ENCODE data around the gene KCNMA1.

The KCNMA1 gene

GRCh38 chr10:77056650-77057049 is 581.0 kb downstream of the KCNMA1 start:
- Histone ChIP-seq H3K9me3 (ENCODE audit: insufficient read depth, low read length) (no peaks in the 10 kb centered on the region), H3K27me3 (ENCODE audit: insufficient read depth, insufficient read length) (no peaks in the 10 kb centered on the region), H3K9ac (ENCODE audit: insufficient read length, low read depth) (no peak overlapping the region), H3K36me3 (ENCODE audit: insufficient read depth, insufficient read length, low read length) (no peaks in the 10 kb centered on the region), H3K4me3 (ENCODE audit: insufficient read length, low read depth) (no peak overlapping the region), H3K4me1 (ENCODE audit: insufficient read depth, insufficient read length) (no peaks in the 10 kb centered on the region)
- DNase-seq (ENCODE audit: low read depth, low spot score) = no peak
- TF ChIP-seq YY1 (IDR thresholded peaks at IDR 0.05; ENCODE audit: insufficient read depth, insufficient read length) = no peak
- no peak for TF ChIP-seq SUZ12 (IDR thresholded peaks at IDR 0.05; ENCODE audit: extremely low read depth, insufficient read depth, insufficient read length)
- TF ChIP-seq ZNF274 (IDR thresholded peaks at IDR 0.05; ENCODE audit: low read depth, low read length) = no peak

DNA sequence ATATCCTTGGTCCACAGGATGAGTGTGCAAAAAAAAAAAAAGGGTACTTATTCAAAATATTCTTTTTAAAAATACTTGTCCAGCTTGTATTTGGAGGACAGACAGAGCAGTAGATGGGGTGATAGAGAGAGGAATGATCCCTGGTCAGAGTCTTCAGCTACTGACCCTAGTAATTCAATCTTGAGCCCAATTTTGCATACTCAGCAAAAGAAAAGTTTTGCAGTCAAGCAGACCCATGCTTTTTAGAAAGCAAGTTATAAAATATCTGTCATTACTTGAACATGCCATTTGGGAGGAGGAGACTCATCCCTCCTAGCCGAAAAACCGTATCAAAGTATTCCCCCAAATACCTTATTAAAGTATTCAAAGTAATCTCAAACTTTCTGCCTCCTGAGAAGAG is 585.0 kb downstream of the KCNMA1 start:
- H3K9ac ChIP-seq (ENCODE audit: insufficient read length, low read depth) = no peak overlapping the region
- DNase-seq (ENCODE audit: low read depth, low spot score) = no peak
- H3K9me3 ChIP-seq (ENCODE audit: insufficient read depth, low read length) = no peaks in the 10 kb centered on the region
- H3K4me3 ChIP-seq (ENCODE audit: insufficient read length, low read depth) = no peak overlapping the region
- H3K27me3 ChIP-seq (ENCODE audit: insufficient read depth, insufficient read length) = no peaks in the 10 kb centered on the region
- TF ChIP-seq ZNF274 (IDR thresholded peaks at IDR 0.05; ENCODE audit: low read depth, low read length) (no peak), YY1 (IDR thresholded peaks at IDR 0.05; ENCODE audit: insufficient read depth, insufficient read length) (no peak)
- no peaks in the 10 kb centered on the region for H3K4me1 ChIP-seq (ENCODE audit: insufficient read depth, insufficient read length)
- no peaks in the 10 kb centered on the region for H3K36me3 ChIP-seq (ENCODE audit: insufficient read depth, insufficient read length, low read length)

DNA sequence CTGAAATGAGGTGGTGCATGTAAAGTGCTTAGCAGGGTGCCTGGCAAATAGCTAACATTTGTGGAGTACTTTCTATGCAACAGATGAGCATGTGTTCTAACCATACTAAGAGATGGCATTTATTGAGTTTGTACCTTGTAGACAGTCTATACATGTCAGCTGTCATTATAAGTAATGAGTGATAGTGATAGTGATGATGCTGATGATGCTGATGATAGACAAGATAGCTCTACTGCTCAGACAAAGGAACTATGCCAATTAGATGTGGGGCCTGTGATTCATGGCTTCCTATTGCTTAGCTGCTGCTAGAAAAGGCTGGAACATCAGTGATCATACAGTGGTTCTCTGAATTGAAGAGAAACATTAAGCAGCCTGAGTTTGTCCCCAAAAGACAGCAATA is 585.8 kb downstream of the KCNMA1 start:
- Histone ChIP-seq H3K9ac (ENCODE audit: insufficient read length, low read depth) (no peak overlapping the region), H3K4me1 (ENCODE audit: insufficient read depth, insufficient read length) (no peaks in the 10 kb centered on the region), H3K4me3 (ENCODE audit: insufficient read length, low read depth) (no peak overlapping the region), H3K27me3 (ENCODE audit: insufficient read depth, insufficient read length) (no peaks in the 10 kb centered on the region), H3K36me3 (ENCODE audit: insufficient read depth, insufficient read length, low read length) (no peaks in the 10 kb centered on the region), H3K9me3 (ENCODE audit: insufficient read depth, low read length) (no peaks in the 10 kb centered on the region)
- no peak for DNase-seq (ENCODE audit: low read depth, low spot score)
- TF ChIP-seq SUZ12 (IDR thresholded peaks at IDR 0.05; ENCODE audit: extremely low read depth, insufficient read depth, insufficient read length) (no peak), YY1 (IDR thresholded peaks at IDR 0.05; ENCODE audit: insufficient read depth, insufficient read length) (no peak), ZNF274 (IDR thresholded peaks at IDR 0.05; ENCODE audit: low read depth, low read length) (no peak)

DNA sequence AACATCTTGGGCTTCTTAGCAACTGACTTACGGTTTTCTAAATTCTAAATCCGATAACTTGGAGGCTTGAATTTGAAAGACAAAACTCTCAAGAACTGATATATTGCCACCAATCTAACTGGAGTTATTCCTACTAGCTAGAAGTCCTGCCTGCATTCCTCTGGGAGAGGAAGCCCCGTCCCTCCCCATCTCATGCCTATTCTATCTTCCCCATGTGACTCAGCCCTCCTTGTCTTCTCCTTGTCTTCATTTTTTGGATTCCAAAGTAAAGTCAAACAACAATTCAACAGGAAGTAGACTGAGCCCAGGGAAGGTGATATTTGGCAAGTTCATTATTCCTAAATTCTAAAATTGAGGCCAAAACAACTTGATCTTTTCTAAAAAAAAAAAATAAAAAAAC is 587.7 kb downstream of the KCNMA1 start:
- H3K4me3 ChIP-seq (ENCODE audit: insufficient read length, low read depth) = no peak overlapping the region
- no peak for TF ChIP-seq YY1 (IDR thresholded peaks at IDR 0.05; ENCODE audit: insufficient read depth, insufficient read length)
- no peak for TF ChIP-seq ZNF274 (IDR thresholded peaks at IDR 0.05; ENCODE audit: low read depth, low read length)
- TF ChIP-seq SUZ12 (IDR thresholded peaks at IDR 0.05; ENCODE audit: extremely low read depth, insufficient read depth, insufficient read length) = no peak
- no peaks in the 10 kb centered on the region for H3K9me3 ChIP-seq (ENCODE audit: insufficient read depth, low read length)
- DNase-seq (ENCODE audit: low read depth, low spot score) = peak; percentile 2
- H3K4me1 ChIP-seq (ENCODE audit: insufficient read depth, insufficient read length) = no peaks in the 10 kb centered on the region
- no peaks in the 10 kb centered on the region for H3K27me3 ChIP-seq (ENCODE audit: insufficient read depth, insufficient read length)
- no peaks in the 10 kb centered on the region for H3K36me3 ChIP-seq (ENCODE audit: insufficient read depth, insufficient read length, low read length)
- no peak overlapping the region for H3K9ac ChIP-seq (ENCODE audit: insufficient read length, low read depth)

GRCh38 chr10:77049146-77049545 is 588.5 kb downstream of the KCNMA1 start:
- no peak overlapping the region for H3K4me3 ChIP-seq (ENCODE audit: insufficient read length, low read depth)
- H3K36me3 ChIP-seq (ENCODE audit: insufficient read depth, insufficient read length, low read length) = no peaks in the 10 kb centered on the region
- no peaks in the 10 kb centered on the region for H3K4me1 ChIP-seq (ENCODE audit: insufficient read depth, insufficient read length)
- no peak for TF ChIP-seq SUZ12 (IDR thresholded peaks at IDR 0.05; ENCODE audit: extremely low read depth, insufficient read depth, insufficient read length)
- TF ChIP-seq YY1 (IDR thresholded peaks at IDR 0.05; ENCODE audit: insufficient read depth, insufficient read length) = no peak
- no peak for TF ChIP-seq ZNF274 (IDR thresholded peaks at IDR 0.05; ENCODE audit: low read depth, low read length)
- H3K9me3 ChIP-seq (ENCODE audit: insufficient read depth, low read length) = no peaks in the 10 kb centered on the region
- DNase-seq (ENCODE audit: low read depth, low spot score) = no peak
- no peak overlapping the region for H3K9ac ChIP-seq (ENCODE audit: insufficient read length, low read depth)
- no peaks in the 10 kb centered on the region for H3K27me3 ChIP-seq (ENCODE audit: insufficient read depth, insufficient read length)

- Histone ChIP-seq H3K9me3 (ENCODE audit: insufficient read depth, low read length) (no peaks in the 10 kb centered on the region), H3K9ac (ENCODE audit: insufficient read length, low read depth) (no peak overlapping the region), H3K36me3 (ENCODE audit: insufficient read depth, insufficient read length, low read length) (no peaks in the 10 kb centered on the region), H3K4me1 (ENCODE audit: insufficient read depth, insufficient read length) (no peaks in the 10 kb centered on the region), H3K4me3 (ENCODE audit: insufficient read length, low read depth) (no peak overlapping the region), H3K27me3 (ENCODE audit: insufficient read depth, insufficient read length) (no peaks in the 10 kb centered on the region)
- TF ChIP-seq SUZ12 (IDR thresholded peaks at IDR 0.05; ENCODE audit: extremely low read depth, insufficient read depth, insufficient read length) = no peak
- no peak for TF ChIP-seq ZNF274 (IDR thresholded peaks at IDR 0.05; ENCODE audit: low read depth, low read length)
- no peak for TF ChIP-seq YY1 (IDR thresholded peaks at IDR 0.05; ENCODE audit: insufficient read depth, insufficient read length)
- DNase-seq (ENCODE audit: low read depth, low spot score) = no peak
Measured at GRCh38 chr10:77045085-77045484, 592.5 kb downstream of the KCNMA1 start.

DNA sequence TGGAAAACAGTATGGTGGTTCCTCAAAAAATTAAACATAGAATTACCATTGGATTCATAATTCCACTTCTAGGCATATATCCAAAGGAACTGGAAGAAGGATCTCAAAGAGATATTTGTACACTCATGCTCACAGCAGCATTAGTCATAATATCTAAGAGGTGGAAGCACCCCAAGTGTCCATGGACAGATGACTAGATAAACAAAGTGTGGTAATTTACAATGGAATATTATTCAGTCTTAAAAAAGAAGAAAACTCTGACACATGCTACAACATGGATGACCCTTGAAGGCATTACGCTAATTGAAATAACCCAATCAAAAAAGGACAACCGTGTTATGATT is 594.2 kb downstream of the KCNMA1 start:
- Histone ChIP-seq H3K4me3 (ENCODE audit: insufficient read length, low read depth) (no peak overlapping the region), H3K4me1 (ENCODE audit: insufficient read depth, insufficient read length) (no peaks in the 10 kb centered on the region), H3K9ac (ENCODE audit: insufficient read length, low read depth) (no peak overlapping the region), H3K27me3 (ENCODE audit: insufficient read depth, insufficient read length) (no peaks in the 10 kb centered on the region), H3K36me3 (ENCODE audit: insufficient read depth, insufficient read length, low read length) (no peaks in the 10 kb centered on the region), H3K9me3 (ENCODE audit: insufficient read depth, low read length) (no peaks in the 10 kb centered on the region)
- no peak for TF ChIP-seq SUZ12 (IDR thresholded peaks at IDR 0.05; ENCODE audit: extremely low read depth, insufficient read depth, insufficient read length)
- no peak for TF ChIP-seq YY1 (IDR thresholded peaks at IDR 0.05; ENCODE audit: insufficient read depth, insufficient read length)
- TF ChIP-seq ZNF274 (IDR thresholded peaks at IDR 0.05; ENCODE audit: low read depth, low read length) = no peak
- DNase-seq (ENCODE audit: low read depth, low spot score) = no peak

Measured in NT2/D1 (cell line).